HFFc6 (cell line): Measurements from ENCODE around the gene MNT. TPM values are rescaled to one million over a fixed set of nuclear protein-coding genes. Genes with fewer than 3 reads are reported as not detected.

Experiments used
- DNase-seq: peaks from one replicate; pipeline ENCODE4 v3.0.0-alpha.2; 2018
- H3K27ac Mint-ChIP-seq: 2 replicates; pipeline ENCODE4 v1.8.0; 2020; ENCODE audit warnings: mild to moderate bottlenecking, mixed read lengths
- H3K27me3 Mint-ChIP-seq: 2 replicates; pipeline ENCODE4 v1.8.0; 2021; ENCODE audit warnings: mild to moderate bottlenecking, moderate library complexity, mixed read lengths; ENCODE audit not compliant: insufficient read depth
- H3K36me3 Mint-ChIP-seq: 2 replicates; pipeline ENCODE4 v1.8.0; 2021; ENCODE audit warnings: low read depth, mixed read lengths
- H3K4me1 Mint-ChIP-seq: 2 replicates; pipeline ENCODE4 v1.8.0; 2020; ENCODE audit warnings: low read depth, mixed read lengths
- H3K4me3 Mint-ChIP-seq: 2 replicates; pipeline ENCODE4 v1.8.0; 2020; ENCODE audit warnings: mild to moderate bottlenecking, moderate library complexity, mixed read lengths
- H3K9me3 Mint-ChIP-seq: 2 replicates; pipeline ENCODE4 v1.8.0; 2020; ENCODE audit warnings: mild to moderate bottlenecking, mixed read lengths
- CTCF ChIP-seq: fragments of 200-600 bp; sonication (generic); IDR thresholded peaks from 2 replicates; pipeline ENCODE4 v1.5.0; 2021; ENCODE audit warnings: antibody characterized with exemption, mild to moderate bottlenecking
- total RNA-seq, 6 experiments: library from RNA; stranded (reverse); fragmentation: NEBNext Ultra II Directional; extraction: Animal tissue kit (Norgen Biotek cat#: 25700); gene quantifications; 2 replicates in 1 of 6; 3 replicates in 5 of 6; pipeline ENCODE4 v1.2.3, GENCODE V29; 2021

The MNT gene
- total RNA-seq, 6 experiments from 2014 or later = 19.4 to 25.4 (median 21.9) TPM

DNA sequence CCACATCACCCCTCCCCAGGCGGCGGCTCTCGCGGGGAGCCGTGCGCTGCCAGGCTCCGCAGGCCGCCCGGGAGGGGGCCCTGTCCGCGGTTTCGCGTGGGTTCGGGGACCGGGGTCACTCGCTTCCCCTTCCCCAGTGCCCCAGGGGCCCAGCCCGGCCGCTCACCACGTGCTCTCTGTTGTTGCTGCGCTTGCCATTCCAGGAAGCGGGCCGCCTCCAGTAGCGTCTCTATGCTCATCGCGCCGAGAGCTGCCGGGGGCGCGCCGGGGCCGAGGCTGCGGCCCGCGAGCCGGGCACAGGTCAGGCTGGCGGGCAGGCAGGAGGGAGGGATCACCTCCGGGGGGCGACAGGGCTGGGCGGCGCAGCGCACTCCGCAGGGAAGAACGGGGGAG is 390 bp downstream of the MNT start:
- TF ChIP-seq CTCF = no peak
- Mint-ChIP-seq H3K9me3 (no peaks in the 10 kb centered on the region), H3K27me3 (peaks cover 10% of the 10 kb centered on the region), H3K27ac (peak overlapping the region; percentile 99), H3K36me3 (peaks cover 5% of the 10 kb centered on the region; the same call in 1 of the 2 replicates), H3K4me1 (peaks cover 71% of the 10 kb centered on the region), H3K4me3 (peak overlapping the region; percentile 99)
- no peak for DNase-seq

- Mint-ChIP-seq H3K27ac (peak overlapping the region; percentile 99), H3K27me3 (peaks cover 10% of the 10 kb centered on the region), H3K9me3 (no peaks in the 10 kb centered on the region), H3K4me1 (peaks cover 67% of the 10 kb centered on the region), H3K36me3 (no peaks in the 10 kb centered on the region), H3K4me3 (peak overlapping the region; percentile 99)
- no peak for TF ChIP-seq CTCF
- peak; percentile 92 for DNase-seq
Measured at GRCh38 chr17:2399572-2400473, 1.0 kb downstream of the MNT start.

- Mint-ChIP-seq H3K36me3 (no peaks in the 10 kb centered on the region), H3K4me1 (peaks cover 63% of the 10 kb centered on the region)
- TF ChIP-seq CTCF = no peak; the same call in 1 of the 2 replicates
Measured at GRCh38 chr17:2398655-2399571, 1.9 kb downstream of the MNT start.

GRCh38 chr17:2398182-2398581 is 2.7 kb downstream of the MNT start:
- H3K27me3 Mint-ChIP-seq = peaks cover 15% of the 10 kb centered on the region
- no peaks in the 10 kb centered on the region for H3K36me3 Mint-ChIP-seq
- H3K4me3 Mint-ChIP-seq = peak overlapping the region; percentile 99
- DNase-seq = no peak
- peaks cover 55% of the 10 kb centered on the region for H3K4me1 Mint-ChIP-seq
- H3K27ac Mint-ChIP-seq = peak overlapping the region; percentile 99
- no peak for TF ChIP-seq CTCF
- no peaks in the 10 kb centered on the region for H3K9me3 Mint-ChIP-seq

More at GRCh38 chr17:2398655-2399571, 1.9 kb downstream of the MNT start:
- peaks cover 13% of the 10 kb centered on the region for H3K27me3 Mint-ChIP-seq
- H3K27ac Mint-ChIP-seq = peak overlapping the region; percentile 99
- no peaks in the 10 kb centered on the region for H3K9me3 Mint-ChIP-seq
- DNase-seq = peak; percentile 71
- H3K4me3 Mint-ChIP-seq = peak overlapping the region; percentile 99
